ELR (cell line): ENCODE results near the gene SERPINB1.
A peak's percentile ranks its signal among the peaks of the same experiment; 100 is the strongest.
"Not testable (repeated sequence)": the region's sequence is repeated elsewhere in the genome, so short reads cannot be mapped to it uniquely, and the experiment has no call there.

Experiments used
- DNase-seq: peaks from one replicate; pipeline ENCODE4 v3.0.0-alpha.2; 2015; ENCODE audit warnings: low read depth

SERPINB1 gene

DNA sequence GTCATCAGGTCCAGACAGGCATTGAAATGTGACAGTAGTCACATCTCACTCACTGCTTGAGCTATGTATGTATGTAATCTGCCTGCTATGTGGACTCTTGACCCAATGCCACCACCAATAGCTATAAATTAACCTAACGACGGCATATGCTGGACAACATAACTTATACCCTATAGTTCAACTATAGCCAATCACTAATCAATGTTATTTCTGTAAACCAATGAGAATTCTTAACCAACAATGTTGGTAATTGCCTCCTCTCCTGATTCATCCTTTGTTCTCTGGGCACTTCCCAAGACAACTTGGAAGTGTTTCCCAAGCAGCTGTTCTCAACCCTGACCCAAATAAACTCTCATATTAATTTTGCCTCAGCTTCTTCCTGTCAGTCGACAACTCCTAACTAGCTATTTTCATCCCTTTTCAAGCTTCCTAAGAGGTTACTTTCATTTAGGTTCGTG lies 24.1 kb upstream of the SERPINB1 start:
- no peak for DNase-seq

DNA sequence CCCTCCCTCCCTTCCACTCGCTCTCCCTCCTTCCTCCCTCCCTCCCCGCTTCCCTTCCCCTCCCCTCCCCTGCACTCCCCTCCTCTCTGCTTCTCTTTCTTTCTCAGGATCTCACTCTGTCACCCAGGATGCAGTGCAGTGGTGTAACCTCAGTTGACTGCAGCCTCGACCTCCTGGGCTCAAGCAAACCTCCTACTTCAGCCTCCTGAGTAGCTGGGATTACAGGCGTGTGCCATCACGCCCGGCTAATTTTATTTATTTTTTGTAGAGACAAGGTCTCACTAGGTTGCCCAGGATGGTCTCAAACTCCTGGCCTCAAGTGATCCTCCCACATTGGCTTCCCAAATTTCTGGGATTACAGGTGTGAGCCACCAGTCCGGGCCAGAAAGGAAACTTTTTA lies 23.6 kb upstream of the SERPINB1 start:
- no peak for DNase-seq

DNA sequence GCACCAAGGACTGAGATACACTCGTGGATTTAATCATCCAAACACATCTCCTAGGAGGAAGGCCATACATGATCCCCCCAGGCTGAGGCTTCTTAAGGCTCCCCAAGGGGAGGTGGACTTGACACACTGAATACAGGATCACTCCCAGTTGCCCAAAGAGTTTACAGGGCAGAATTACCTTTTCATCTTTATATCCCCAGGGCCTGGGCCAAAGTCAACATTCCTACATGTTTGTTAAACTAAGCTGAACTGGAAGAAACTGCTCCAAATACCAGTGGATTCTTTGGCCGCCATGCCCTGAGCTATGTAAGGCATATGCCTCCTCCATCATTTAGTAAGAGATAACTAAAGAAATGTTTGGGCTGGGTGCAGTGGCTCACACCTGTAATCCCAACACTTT lies 22.2 kb upstream of the SERPINB1 start:
- DNase-seq = no peak

DNA sequence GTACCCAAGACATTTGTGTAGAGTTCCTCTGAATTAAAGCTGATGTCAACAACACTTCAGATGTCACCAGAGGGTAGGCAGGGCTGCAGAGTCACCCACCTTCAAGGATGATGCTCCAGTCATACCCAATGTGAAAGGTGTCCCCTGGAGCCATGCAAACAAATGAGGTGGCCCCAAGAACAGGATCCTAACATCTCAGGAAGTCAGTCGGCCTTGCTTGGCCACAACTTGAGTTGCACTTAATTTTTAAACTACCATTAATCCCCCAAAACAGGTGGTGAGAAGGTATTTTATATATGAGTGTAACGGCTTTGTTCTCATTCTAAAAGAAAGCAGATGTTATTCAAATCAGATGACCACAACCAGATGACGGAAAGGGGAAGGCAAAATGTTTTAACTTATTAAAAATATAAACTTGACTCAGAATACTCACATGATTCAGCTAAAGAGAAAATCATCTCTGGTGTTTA lies 21.1 kb upstream of the SERPINB1 start:
- no peak for DNase-seq

DNA sequence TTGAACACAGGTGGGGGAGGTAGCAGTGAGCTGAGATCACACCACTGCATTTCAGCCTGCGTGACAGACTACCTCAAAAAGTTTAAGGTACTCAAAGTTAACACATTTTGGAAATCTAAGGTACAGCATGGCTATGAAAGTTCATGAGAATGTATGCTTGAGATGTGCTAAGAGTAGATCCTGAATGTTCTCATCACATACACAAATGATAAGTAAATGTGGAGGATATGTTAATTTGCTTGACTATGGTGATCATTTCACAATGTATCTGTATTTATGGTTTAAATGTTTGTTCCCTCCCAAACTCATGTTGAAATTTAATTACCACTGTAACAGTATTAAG lies 20.1 kb upstream of the SERPINB1 start:
- DNase-seq = no peak

DNA sequence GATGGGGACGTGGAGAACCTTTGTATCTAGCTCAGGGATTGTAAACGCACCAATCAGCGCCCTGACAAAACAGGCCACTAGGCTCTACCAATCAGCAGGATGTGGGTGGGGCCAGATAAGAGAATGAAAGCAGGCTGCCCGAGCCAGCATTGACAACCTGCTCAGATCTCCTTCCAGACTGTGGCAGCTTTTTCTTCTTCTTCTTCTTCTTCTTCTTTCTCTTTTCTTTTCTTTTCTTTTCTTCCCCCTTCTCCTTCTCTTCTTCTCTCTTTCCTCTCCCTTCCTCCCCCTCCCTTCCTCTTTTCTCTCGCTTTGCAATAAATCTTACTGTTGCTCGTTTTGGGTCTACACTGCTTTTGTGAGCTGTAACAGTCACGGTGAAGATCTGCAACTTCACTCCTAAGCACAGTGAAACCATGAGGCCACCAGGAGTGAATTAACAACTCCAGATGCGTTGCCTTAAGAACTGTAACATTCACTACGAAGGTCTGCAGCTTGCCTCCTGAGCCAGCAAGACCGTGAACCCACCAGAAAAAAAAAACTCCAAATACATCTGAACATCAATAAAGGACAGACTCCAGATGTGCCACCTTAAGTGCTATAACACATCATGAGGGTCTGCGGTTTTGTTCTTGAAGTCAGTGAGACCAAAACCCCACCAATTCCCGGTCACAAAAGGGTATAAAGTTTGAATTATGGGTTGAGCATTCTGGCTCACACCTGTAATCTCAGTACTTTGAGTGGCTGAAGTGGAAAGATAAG lies 19.6 kb upstream of the SERPINB1 start:
- no peak for DNase-seq

DNA sequence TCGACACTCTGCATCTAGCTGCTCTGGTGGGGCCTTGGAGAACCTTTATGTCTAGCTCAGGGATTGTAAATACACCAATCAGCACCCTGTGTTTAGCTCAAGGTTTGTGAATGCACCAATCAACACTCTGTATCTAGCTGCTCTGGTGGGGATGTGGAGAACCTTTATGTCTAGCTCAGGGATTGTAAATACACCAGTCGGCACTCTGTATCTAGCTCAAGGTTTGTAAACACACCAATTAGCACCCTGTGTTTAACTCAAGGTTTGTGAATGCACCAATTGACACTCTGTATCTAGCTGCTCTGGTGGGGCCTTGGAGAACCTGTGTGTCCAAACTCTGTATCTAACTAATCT lies 19.0 kb upstream of the SERPINB1 start:
- DNase-seq = not testable (repeated sequence)

DNA sequence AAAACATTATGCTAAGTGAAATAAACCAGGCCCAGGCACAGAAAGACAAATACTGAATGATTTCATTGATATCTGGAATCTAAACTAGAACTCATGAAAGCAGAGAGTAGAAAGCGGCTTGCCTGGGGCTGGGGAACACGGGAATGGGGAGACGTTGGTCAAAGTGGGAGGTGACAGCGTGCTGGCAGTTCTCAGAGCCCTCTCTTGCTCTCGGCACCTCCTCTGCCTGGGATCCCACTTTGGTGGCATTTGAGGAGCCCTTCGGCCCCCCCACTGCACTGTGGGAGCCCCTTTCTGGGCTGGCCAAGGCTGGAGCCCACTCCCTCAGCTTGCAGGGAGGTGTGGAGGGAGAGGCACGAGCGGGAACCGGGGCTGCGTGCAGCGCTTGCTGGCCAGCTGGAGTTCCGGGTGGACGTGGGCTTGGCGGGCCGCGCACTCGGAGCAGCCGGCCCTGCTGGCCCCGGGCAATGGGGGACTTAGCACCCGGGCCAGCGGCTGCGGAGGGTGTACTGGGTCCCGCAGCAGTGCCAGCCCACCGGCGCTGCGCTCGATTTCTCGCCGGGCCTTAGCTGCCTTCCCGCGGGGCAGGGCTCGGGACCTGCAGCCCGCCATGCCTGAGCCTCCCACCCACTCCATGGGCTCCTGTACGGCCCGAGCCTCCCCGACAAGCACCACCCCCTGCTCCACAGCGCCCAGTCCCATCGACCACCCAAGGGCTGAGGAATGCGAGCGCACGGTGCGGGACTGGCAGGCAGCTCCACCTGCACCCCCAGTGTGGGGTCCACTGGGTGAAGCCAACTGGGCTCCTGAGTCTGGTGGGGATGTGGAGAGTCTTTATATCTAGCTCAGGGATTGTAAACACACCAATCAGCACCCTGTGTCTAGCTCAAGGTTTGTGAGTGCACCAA lies 18.4 kb upstream of the SERPINB1 start:
- not testable (repeated sequence) for DNase-seq

DNA sequence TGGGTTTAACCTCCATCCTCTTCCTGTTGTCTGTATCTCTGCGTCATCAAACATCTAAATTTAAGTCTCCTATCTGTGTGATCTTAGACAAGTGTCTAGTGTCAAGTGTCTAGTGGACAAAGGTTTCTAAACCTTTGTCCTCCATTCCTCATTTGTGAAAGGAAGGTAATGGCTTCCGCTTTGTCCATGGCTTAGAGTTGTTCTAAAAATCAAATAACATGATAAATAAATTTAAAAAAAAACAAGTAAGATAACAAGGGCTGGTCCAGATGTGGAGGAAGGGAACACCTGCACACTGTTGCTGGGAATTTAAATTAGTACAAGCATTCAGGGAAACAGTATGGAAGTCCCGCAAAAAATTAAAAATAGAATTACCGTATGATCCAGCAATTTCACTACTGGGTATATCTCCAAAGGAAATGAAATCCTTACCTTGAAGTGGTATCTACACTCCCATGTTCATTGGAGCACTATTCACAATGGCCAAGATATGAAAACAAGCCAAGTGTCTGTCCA lies 17.6 kb upstream of the SERPINB1 start:
- DNase-seq = no peak

DNA sequence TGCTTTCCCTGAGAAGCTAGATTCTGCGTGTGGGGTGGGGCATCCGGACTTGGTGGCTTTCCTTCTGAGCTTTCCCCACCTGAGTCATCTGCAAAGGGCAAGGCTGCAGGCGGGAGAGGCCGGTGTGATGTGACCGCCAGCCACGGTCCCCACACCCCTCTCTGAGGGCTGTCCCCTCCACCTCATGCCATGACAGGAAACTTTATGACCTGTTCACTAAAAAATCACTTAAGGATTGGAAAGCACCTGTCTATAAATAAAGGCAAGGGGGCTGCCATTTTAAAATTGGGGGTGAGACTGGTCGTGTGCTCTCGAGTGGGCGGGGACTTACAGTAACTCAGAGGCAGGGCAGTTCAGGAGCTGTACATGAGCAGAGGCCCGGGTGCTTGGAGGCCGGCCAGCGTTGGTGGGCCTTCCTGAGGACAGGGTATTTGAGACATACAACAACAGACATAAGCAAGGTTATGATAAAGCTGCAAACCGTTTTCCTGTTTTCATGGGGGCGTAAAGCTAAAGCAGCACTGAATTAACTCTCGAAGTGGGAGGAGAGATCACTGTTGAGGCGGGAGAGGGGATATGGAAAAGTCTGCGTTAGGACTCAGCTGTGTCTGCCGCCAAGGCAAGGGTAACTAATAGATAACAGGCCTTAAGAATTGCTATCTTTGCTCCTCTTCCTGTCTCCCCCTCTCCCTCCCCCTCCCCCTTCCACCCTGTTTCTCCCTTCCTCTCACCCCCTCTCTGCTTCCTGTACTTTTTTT lies 16.1 kb upstream of the SERPINB1 start:
- DNase-seq = peak; percentile 86

DNA sequence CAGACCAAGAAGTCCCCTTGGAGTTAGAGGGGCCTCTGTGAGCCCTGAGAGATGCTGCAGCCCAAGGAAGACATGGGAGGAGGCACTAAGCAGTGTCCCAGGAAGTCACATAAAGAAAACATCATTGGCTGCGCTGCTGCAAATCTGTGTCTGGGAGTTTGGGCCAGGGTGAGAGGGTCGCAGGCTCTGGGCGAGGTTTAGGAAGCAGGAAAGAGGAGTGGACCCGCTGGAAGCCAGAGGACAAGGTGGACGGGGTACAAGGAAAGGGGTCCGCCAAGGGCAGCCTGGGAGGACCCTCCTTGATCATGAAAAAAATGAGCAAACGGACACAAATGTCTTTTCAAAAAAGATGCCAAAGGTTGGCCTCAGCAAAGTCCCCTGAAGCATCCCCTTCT lies 15.5 kb upstream of the SERPINB1 start:
- DNase-seq = no peak

DNA sequence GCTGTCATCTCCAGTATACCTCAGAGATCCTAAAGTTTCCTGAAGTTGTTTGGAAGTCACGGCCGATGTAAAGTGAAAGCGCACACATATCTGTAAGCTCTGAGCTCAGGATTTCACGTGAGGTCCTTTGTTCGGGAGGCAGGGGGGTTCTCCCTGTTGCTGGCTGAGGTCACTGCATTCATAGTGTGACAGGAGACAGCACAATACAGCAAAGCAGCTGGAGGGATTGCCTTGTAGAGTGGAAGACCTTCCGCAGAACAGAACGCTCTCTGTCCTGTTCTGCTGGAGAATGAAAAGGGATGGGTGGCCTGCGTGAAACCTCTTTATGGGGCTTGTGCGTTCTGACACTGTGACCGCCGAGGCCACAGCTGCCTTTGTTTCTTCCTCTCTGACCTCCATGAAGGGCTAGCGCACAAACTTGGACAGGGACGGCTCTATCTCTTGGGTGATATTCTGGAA lies 13.4 kb upstream of the SERPINB1 start:
- no peak for DNase-seq

DNA sequence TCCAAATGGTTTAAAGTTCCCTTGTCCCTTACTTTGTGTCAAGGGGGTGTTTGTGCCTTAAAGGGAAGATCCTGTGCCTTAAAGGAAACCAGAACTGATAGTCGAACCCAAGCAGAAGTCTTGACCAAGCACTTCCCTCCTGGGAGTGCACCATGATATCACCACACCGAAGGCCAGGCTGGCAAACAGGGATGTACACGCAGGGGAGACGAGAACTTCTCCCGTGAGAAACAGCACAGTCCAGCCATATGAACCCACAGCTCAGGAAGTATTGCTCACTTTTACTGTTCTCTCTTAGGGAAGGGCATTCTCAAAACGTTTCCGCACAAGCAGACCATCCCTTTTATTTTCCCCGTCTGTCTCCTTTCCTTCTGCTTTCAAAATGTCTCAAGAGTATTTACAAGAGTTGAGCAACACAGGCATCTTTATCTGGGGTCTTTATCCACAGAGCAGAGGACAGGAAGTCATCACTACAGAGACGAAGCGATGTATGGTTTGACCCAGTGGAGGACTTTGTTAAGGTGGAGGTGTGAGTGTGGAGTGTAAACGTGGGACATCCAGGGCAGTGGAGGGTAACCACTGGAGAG lies 12.8 kb upstream of the SERPINB1 start:
- DNase-seq = peak; percentile 53

DNA sequence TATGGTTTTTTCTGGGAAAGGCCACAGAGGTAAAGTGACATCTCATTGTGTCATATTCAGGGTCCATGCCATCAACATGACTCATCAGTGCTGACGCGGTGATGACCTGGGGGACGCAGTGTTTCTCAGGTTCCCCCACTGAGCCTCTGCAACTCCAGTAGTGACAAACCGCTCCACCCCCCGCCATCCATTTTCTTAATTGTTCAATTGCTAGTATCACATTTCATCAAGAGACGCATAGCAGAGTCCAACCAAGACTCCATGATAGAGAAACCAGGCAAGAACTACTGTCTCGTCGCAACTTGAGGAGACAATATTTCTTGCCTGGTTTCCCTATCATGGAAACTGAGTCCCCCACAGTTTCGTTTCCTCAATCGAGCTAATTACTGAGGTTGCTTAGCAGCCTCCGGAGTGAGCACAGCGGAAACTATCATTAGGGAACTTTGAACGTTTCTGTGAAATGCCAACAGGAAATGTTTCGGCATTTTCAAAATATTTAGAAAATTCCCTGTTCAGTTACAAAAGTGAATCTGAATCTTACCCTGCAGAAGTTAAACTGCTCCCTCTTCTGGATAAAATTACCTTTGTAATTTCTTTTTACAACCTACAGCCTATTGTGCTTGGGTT lies 12.2 kb upstream of the SERPINB1 start:
- DNase-seq = peak; percentile 96

DNA sequence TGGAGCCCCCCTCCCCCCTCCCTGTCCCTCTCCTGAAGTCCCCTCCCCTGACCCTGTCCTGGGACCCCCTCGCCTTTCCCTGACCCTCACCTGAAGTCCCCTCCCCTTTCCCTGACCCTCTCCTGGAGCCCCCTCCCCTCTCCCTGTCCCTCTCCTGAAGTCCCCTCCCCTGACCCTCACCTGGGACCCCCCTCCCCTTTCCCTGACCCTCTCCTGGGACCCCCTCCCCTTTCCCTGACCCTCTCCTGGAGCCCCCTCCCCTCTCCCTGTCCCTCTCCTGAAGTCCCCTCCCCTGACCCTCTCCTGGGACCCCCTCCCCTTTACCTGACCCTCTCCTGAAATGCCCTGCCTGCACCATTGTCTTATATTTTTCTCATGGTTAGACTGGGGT lies 11.7 kb upstream of the SERPINB1 start:
- DNase-seq = not testable (repeated sequence)

DNA sequence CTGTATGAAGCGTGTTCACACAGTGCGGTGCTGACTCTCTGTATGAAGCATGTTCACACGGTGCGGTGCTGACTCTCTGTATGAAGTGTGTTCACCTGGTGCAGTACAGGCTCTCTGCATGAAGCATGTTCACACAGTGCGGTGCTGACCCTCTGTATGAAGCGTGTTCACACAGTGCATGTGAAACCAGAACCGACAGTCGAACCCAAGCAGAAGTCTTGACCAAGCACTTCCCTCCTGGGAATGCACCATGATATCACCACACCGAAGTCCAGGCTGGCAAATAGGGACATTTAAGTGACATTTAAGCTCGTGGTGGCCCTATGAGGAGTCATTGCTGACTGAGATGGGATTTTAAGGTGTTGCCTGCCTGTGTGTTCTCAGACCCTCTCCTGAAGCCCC lies 11.3 kb upstream of the SERPINB1 start:
- DNase-seq = no peak

DNA sequence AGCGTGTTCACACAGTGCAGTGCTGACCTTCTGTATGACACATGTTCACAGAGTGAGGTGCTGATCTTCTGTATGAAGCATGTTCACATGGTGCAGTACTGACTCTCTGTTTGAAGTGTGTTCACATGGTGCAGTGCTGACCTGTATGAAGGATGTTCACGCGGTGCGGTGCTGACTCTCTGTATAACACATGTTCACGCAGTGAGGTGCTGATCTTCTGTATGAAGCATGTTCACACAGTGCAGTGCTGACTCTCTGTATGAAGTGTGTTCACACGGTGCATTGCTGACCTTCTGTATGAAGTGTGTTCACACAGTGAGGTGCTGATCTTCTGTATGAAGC lies 10.8 kb upstream of the SERPINB1 start:
- DNase-seq = no peak

DNA sequence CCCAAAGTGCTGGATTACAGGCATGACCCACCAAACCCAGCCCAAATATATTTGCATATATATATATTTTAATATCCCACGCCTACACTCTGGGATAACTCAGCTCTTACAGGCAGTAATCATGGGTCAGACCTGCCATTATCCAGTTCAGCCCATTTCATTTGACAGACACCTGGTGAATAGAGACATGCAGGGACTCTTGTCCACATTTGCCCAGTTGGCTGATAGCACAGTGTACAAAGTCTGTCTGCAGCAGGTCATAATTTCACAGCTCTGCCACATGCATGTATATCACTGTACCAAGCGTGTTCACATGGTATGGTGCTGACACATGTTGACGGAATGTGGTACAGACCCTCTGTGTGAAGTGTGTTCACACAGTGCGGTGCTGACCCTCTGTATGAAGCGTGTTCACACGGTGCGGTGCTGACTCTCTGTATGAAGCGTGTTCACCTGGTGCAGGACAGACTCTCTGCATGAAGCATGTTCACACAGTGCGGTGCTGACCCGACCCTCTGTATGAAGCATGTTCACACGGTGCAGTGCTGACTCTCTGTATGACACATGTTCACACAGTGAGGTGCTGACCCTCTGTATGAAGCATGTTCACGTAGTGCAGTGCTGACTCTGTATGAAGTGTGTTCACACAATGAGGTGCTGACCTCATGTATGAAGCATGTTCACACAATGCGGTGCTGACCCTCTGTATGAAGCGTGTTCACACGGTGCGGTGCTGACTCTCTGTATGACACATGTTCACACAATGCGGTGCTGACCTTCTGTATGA lies 10.3 kb upstream of the SERPINB1 start:
- DNase-seq = no peak

DNA sequence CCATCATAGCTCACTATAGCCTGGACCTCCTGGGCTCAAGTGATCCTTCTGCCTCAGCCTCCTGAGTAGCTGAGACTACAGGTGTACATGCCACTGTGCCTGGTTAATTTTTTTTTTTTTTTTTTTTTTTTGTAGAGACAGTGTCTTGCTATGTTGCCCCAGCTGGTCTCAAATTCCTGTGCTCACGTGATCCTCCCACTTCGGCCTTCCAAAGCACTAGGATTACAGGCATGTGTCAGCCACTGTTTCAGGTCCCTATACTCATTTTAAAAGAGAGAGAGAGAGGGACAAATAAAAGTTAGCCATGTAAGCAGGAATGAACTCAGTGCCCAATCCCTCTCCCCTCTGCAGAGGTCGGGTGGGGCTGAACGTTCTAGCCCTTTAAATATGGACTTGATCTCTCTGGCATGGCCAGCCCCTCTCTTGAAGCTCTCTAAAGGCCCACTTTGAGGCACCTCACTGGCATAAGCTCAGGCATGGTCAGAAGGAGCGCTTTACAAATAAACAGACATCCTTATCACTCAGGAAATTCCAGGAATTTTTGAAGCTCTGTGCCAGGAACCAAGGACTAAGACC lies 9.0 kb upstream of the SERPINB1 start:
- peak; percentile 67 for DNase-seq

DNA sequence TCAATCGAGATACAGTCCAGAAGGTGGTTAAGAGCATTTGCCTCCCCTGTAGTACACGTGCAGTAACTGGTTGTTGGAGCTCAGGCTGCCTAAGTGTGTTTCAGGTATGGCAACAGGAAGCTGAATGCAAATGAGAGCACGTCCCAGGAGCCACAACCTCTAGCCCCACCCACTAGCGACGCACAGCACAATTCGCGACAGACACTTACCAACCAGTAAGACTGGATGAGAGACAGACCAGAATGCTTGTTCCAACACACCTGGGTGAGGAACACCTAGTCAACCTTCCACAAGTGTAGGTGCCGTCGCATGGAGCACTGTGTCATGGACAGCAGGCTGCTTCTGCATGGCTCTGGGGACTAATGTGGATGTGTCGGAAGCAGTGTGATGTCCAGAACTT lies 7.2 kb upstream of the SERPINB1 start:
- no peak for DNase-seq
